SK-N-SH (cell line): Measurements from ENCODE around the gene DBX1. TPM values are rescaled to one million over a fixed set of nuclear protein-coding genes. Genes with fewer than 3 reads are reported as not detected.
A peak's percentile ranks its signal among the peaks of the same experiment; 100 is the strongest.

ENCODE experiments used
- CTCF ChIA-PET: fragments of 300-600, 350-600 bp; formaldehyde crosslinking; extraction: SDS; loops from one replicate; lab custom pipeline; 2021; lab: Yijun Ruan, JAX
- POLR2A ChIA-PET: fragments of 350-600 bp; sonication (Branson Sonifier 250); formaldehyde crosslinking; extraction: SDS; loops from one replicate; lab custom pipeline; 2020; ENCODE audit warnings: antibody characterized with exemption, inconsistent platforms; lab: Yijun Ruan, JAX
- DNase-seq: peaks from one replicate; pipeline ENCODE4 v3.0.0; 2012
- H2AFZ ChIP-seq: fragments of 200-600 bp; sonication (generic); 2 replicates; pipeline ENCODE4 v1.8.1; 2016; ENCODE audit warnings: antibody characterized with exemption, mild to moderate bottlenecking, low read depth
- H3F3A ChIP-seq: fragments of 200-600 bp; sonication (generic); replicated peaks from 2 replicates; pipeline ENCODE3; 2016; ENCODE audit warnings: antibody characterized with exemption, mild to moderate bottlenecking; ENCODE audit not compliant: insufficient read depth
- H3K27ac ChIP-seq, 2 experiments: fragments of 200-500 bp in 1 of 2; fragments of 200-600 bp in 1 of 2; sonication (Bioruptor generic) in 1 of 2; sonication (generic), shearing (Covaris generic) in 1 of 2; 2 replicates each; pipeline versions ENCODE4 v1.5.1 to v1.6.1; 2014 to 2016; ENCODE audit warnings: low read depth in 2 of 2, inconsistent platforms in 1 of 2, low read length in 1 of 2, mild to moderate bottlenecking in 1 of 2, mixed read lengths in 1 of 2
- H3K27me3 ChIP-seq: fragments of 200-600 bp; sonication (generic), shearing (Covaris generic); 2 replicates; pipeline ENCODE4 v1.6.1; 2016; ENCODE audit warnings: mixed run types; ENCODE audit not compliant: insufficient read depth
- H3K36me3 ChIP-seq, 2 experiments: fragments of 200-500 bp in 1 of 2; fragments of 200-600 bp in 1 of 2; sonication (Bioruptor generic) in 1 of 2; sonication (generic) in 1 of 2; replicated peaks in 1 of 2; 2 replicates each; pipeline versions ENCODE3 to v1.5.1; 2014 to 2016; ENCODE audit warnings: low read length in 1 of 2, mild to moderate bottlenecking in 1 of 2; ENCODE audit not compliant: insufficient read depth in 2 of 2, control insufficient read depth in 1 of 2
- H3K4me1 ChIP-seq, 2 experiments: fragments of 200-500 bp in 1 of 2; fragments of 200-600 bp in 1 of 2; sonication (Bioruptor generic) in 1 of 2; sonication (generic), shearing (Covaris generic) in 1 of 2; 2 replicates each; pipeline versions ENCODE4 v1.5.1 to v1.6.1; 2014 to 2016; ENCODE audit warnings: low read depth in 1 of 2, low read length in 1 of 2, mixed run types in 1 of 2; ENCODE audit not compliant: insufficient read depth in 2 of 2, control insufficient read depth in 1 of 2
- H3K4me2 ChIP-seq: fragments of 200-600 bp; sonication (generic), shearing (Covaris generic); 2 replicates; pipeline ENCODE4 v1.6.1; 2017; ENCODE audit warnings: mixed run types
- H3K4me3 ChIP-seq, 2 experiments: fragments of 200-500 bp in 1 of 2; fragments of 200-600 bp in 1 of 2; sonication (Bioruptor generic) in 1 of 2; sonication (generic), shearing (Covaris generic) in 1 of 2; 2 replicates each; pipeline versions ENCODE4 v1.5.1 to v1.8.1; 2014 to 2016; ENCODE audit warnings: low read depth in 2 of 2, inconsistent platforms in 1 of 2, low read length in 1 of 2, mild to moderate bottlenecking in 1 of 2, mixed read lengths in 1 of 2, moderate library complexity in 1 of 2
- H3K79me2 ChIP-seq: fragments of 200-600 bp; sonication (generic); 2 replicates; pipeline ENCODE4 v1.8.1; 2017; ENCODE audit warnings: mild to moderate bottlenecking; ENCODE audit not compliant: insufficient read depth
- H3K9ac ChIP-seq: fragments of 200-600 bp; sonication (generic); 2 replicates; pipeline ENCODE4 v1.6.1; 2017; ENCODE audit warnings: mixed run types
- H3K9me2 ChIP-seq: fragments of 200-600 bp; sonication (generic); 2 replicates; pipeline ENCODE4 v1.6.1; 2017; ENCODE audit warnings: mixed run types
- H3K9me3 ChIP-seq: fragments of 200-600 bp; sonication (generic); 2 replicates; pipeline ENCODE4 v1.6.1; 2017; ENCODE audit warnings: mixed run types, mild to moderate bottlenecking, moderate library complexity
- H4K20me1 ChIP-seq: fragments of 200-600 bp; sonication (generic); 2 replicates; pipeline ENCODE4 v1.6.1; 2017; ENCODE audit warnings: mild to moderate bottlenecking, mixed run types; ENCODE audit not compliant: insufficient read depth
- CHD2 ChIP-seq: fragments of 150-350 bp; IDR thresholded peaks from 2 replicates; pipeline ENCODE4 v1.6.1; 2018; ENCODE audit warnings: low read length; ENCODE audit not compliant: partially characterized antibody
- EP300 ChIP-seq, 2 experiments: IDR thresholded peaks; 2 replicates each; pipeline versions ENCODE4 v1.4.0 to v1.6.1; 2012; ENCODE audit warnings: borderline replicate concordance in 1 of 2, low read depth in 1 of 2, low read length in 1 of 2
- FOSL2 ChIP-seq: IDR thresholded peaks from 2 replicates; pipeline ENCODE4 v1.4.0; 2012; ENCODE audit warnings: low read depth, mild to moderate bottlenecking, moderate library complexity, borderline replicate concordance
- FOXJ3 ChIP-seq: sonication (generic); formaldehyde crosslinking; IDR thresholded peaks from 2 replicates; pipeline ENCODE4 v1.5.1; 2020; ENCODE audit warnings: mild to moderate bottlenecking, missing genetic modification reagents
- FOXM1 ChIP-seq: IDR thresholded peaks from 2 replicates; pipeline ENCODE4 v1.4.0; 2012; ENCODE audit warnings: low read depth, mild to moderate bottlenecking
- GATA2 ChIP-seq: sonication (generic); formaldehyde crosslinking; IDR thresholded peaks from 2 replicates; pipeline ENCODE4 v1.5.0; 2020; ENCODE audit warnings: mild to moderate bottlenecking, missing genetic modification reagents
- IRF3 ChIP-seq: fragments of 150-350 bp; IDR thresholded peaks from 2 replicates; pipeline ENCODE4 v1.6.1; 2016; ENCODE audit warnings: mild to moderate bottlenecking, low read depth, low read length
- JUND ChIP-seq: IDR thresholded peaks from 2 replicates; pipeline ENCODE4 v1.4.0; 2012
- MEF2A ChIP-seq: IDR thresholded peaks from 2 replicates; pipeline ENCODE4 v1.4.0; 2012; ENCODE audit warnings: low read depth, borderline replicate concordance
- NFIC ChIP-seq: IDR thresholded peaks from 2 replicates; pipeline ENCODE4 v1.4.0; 2012; ENCODE audit warnings: borderline replicate concordance
- NRF1 ChIP-seq: IDR thresholded peaks from 2 replicates; pipeline ENCODE4 v1.6.1; 2012; ENCODE audit warnings: low read depth, mild to moderate bottlenecking, low read length
- POLR2AphosphoS5 ChIP-seq: IDR thresholded peaks from 2 replicates; pipeline ENCODE4 v1.6.1; 2012; ENCODE audit warnings: low read depth, low read length
- RCOR1 ChIP-seq: fragments of 150-350 bp; IDR thresholded peaks from 2 replicates; pipeline ENCODE4 v1.6.1; 2017; ENCODE audit warnings: antibody characterized with exemption, low read length
- RFX5 ChIP-seq: IDR thresholded peaks from 2 replicates; pipeline ENCODE4 v1.6.1; 2012; ENCODE audit warnings: mild to moderate bottlenecking, improper control_type of control experiment, low read length
- SIN3A ChIP-seq: IDR thresholded peaks from 2 replicates; pipeline ENCODE4 v1.6.1; 2012; ENCODE audit warnings: low read depth, mild to moderate bottlenecking, low read length, moderate library complexity, borderline replicate concordance
- SMC3 ChIP-seq: IDR thresholded peaks from 2 replicates; pipeline ENCODE4 v1.6.1; 2012; ENCODE audit warnings: low read depth, low read length, improper control_type of control experiment
- TAF1 ChIP-seq: IDR thresholded peaks from 2 replicates; pipeline ENCODE4 v1.6.1; 2012; ENCODE audit warnings: low read depth, mild to moderate bottlenecking, low read length, moderate library complexity, borderline replicate concordance
- TCF12 ChIP-seq: IDR thresholded peaks from 2 replicates; pipeline ENCODE4 v1.4.0; 2012
- TEAD4 ChIP-seq: IDR thresholded peaks from 2 replicates; pipeline ENCODE4 v1.4.0; 2012; ENCODE audit warnings: mild to moderate bottlenecking, borderline replicate concordance; ENCODE audit not compliant: insufficient read depth
- USF1 ChIP-seq: IDR thresholded peaks from 2 replicates; pipeline ENCODE4 v1.4.0; 2012; ENCODE audit warnings: low read depth, borderline replicate concordance
- WGBS: methylation state at CpG from one replicate; pipeline ENCODE4 v1.1.6; 2017; ENCODE audit warnings: low lambda C conversion rate; 5-methylcytosine and 5-hydroxymethylcytosine counted together
- polyA plus RNA-seq, 3 experiments: library from polyadenylated mRNA; depleted of rRNA; stranded (reverse); fragments of >200 nt; gene quantifications; 2 replicates each; pipeline ENCODE4 v1.2.3, GENCODE V29; 2012

Gene DBX1
- polyA plus RNA-seq, 1 of the 3 experiments (the other 2 are of a cell fraction): not detected

GRCh38 chr11:20177136-20177535 lies 16.9 kb upstream of the DBX1 start:
- Histone ChIP-seq H3K4me3 (no peak overlapping the region), H3K27ac (no peak overlapping the region), H3K79me2 (no peaks in the 10 kb centered on the region), H3K4me1 (peaks cover 0 to 4% of the 10 kb centered on the region in 2 experiments; a peak in 1 of 4 replicates), H3K9me3 (no peaks in the 10 kb centered on the region)
- CTCF ChIA-PET: interaction anchor here (1.0 to 2.2 kb wide), 6 partner anchors 13 to 177 kb away, joined by 3 to 9 read pairs (median 4); no protein-coding TSS in a partner anchor
- no peak for TF ChIP-seq FOXM1
- TF ChIP-seq JUND: no peak
- no peak for TF ChIP-seq FOXJ3 (CRISPR knock-in tag)
- TF ChIP-seq RCOR1: no peak
- TF ChIP-seq GATA2 (CRISPR knock-in tag): no peak
- TF ChIP-seq FOSL2: no peak
- TF ChIP-seq, all 33 proteins: peak for 0
- no peaks in the 10 kb centered on the region for H3K9me2 ChIP-seq
- H2AFZ ChIP-seq: no peak overlapping the region
- no peak for DNase-seq
- H3K27me3 ChIP-seq: no peaks in the 10 kb centered on the region
- no peaks in the 10 kb centered on the region for H3K36me3 ChIP-seq
- H3K9ac ChIP-seq: no peak overlapping the region
- no peaks in the 10 kb centered on the region for H4K20me1 ChIP-seq
- H3K4me2 ChIP-seq: no peak overlapping the region
- 34% methylated on average over 7 of the region's 7 CpGs for WGBS
- H3F3A ChIP-seq: no peaks in the 10 kb centered on the region
- POLR2A ChIA-PET: no interaction called here

GRCh38 chr11:20172721-20173447 lies 12.6 kb upstream of the DBX1 start:
- 37% methylated on average over 5 of the region's 5 CpGs for WGBS
- POLR2A ChIA-PET: no interaction called here
- Histone ChIP-seq H4K20me1 (no peaks in the 10 kb centered on the region), H3K9ac (no peak overlapping the region), H3K4me3 (no peak overlapping the region), H3K4me1 (peaks cover 0 to 4% of the 10 kb centered on the region in 2 experiments; a peak in 1 of 4 replicates), H3K79me2 (no peaks in the 10 kb centered on the region), H3K27ac (no peak overlapping the region), H2AFZ (no peak overlapping the region), H3K9me3 (no peaks in the 10 kb centered on the region), H3K36me3 (no peaks in the 10 kb centered on the region), H3K9me2 (no peaks in the 10 kb centered on the region), H3K27me3 (no peaks in the 10 kb centered on the region), H3F3A (no peaks in the 10 kb centered on the region), H3K4me2 (no peak overlapping the region)
- TF ChIP-seq USF1 (no peak), NFIC (no peak), TAF1 (no peak), RCOR1 (peak; percentile 34; the same call in 1 of the 2 replicates), MEF2A (no peak), TEAD4 (no peak), CHD2 (no peak), SIN3A (no peak), NRF1 (no peak), EP300 (IDR thresholded peaks at IDR 0.05; ENCODE audit: borderline replicate concordance in 1 of 2, low read depth in 1 of 2, low read length in 1 of 2) (no peak; a peak in 1 of 4 replicates), RFX5 (no peak), SMC3 (no peak), IRF3 (no peak), GATA2 (CRISPR knock-in tag) (peak; percentile 46), POLR2AphosphoS5 (no peak), TCF12 (no peak)
- peak; percentile 32 for DNase-seq
- CTCF ChIA-PET: interaction anchor here (0.8 to 1.1 kb wide), 2 partner anchors 15 to 45 kb away, joined by 3 read pairs; no protein-coding TSS in a partner anchor
